Measurements from ENCODE around the gene RMND5A.
"Not testable (repeated sequence)": the region's sequence is repeated elsewhere in the genome, so short reads cannot be mapped to it uniquely, and the experiment has no call there.

Gene RMND5A

GRCh38 chr2:86700690-86701089, 19.4 kb upstream of the RMND5A start:
- no peaks in the 10 kb centered on the region for H3K27me3 Mint-ChIP-seq
- ATAC-seq, result no peak
- DNase-seq, result no peak
- peaks cover 2% of the 10 kb centered on the region for H3K9me3 Mint-ChIP-seq
- H3K4me1 Mint-ChIP-seq, result peaks cover 13% of the 10 kb centered on the region
- no peak overlapping the region for H3K27ac Mint-ChIP-seq
- peaks cover 2% of the 10 kb centered on the region for H3K36me3 Mint-ChIP-seq (ENCODE audit: low read depth)
- H3K4me3 Mint-ChIP-seq, result no peak overlapping the region

- ATAC-seq (no peak), DNase-seq (no peak)
- Mint-ChIP-seq H3K27me3 (no peaks in the 10 kb centered on the region), H3K27ac (no peak overlapping the region), H3K36me3 (ENCODE audit: low read depth) (no peaks in the 10 kb centered on the region), H3K9me3 (peaks cover 9% of the 10 kb centered on the region), H3K4me1 (peaks cover 4% of the 10 kb centered on the region), H3K4me3 (no peak overlapping the region)
Measured at GRCh38 chr2:86703704-86704361, 16.3 kb upstream of the RMND5A start.

GRCh38 chr2:86704459-86704971, 15.6 kb upstream of the RMND5A start:
- Mint-ChIP-seq H3K27me3 (no peaks in the 10 kb centered on the region), H3K27ac (no peak overlapping the region), H3K9me3 (peaks cover 9% of the 10 kb centered on the region), H3K36me3 (ENCODE audit: low read depth) (no peaks in the 10 kb centered on the region), H3K4me3 (no peak overlapping the region), H3K4me1 (peaks cover 4% of the 10 kb centered on the region)
- ATAC-seq (peak; percentile 46), DNase-seq (no peak)

- Mint-ChIP-seq H3K36me3 (ENCODE audit: low read depth) (peaks cover 3% of the 10 kb centered on the region), H3K4me3 (no peak overlapping the region), H3K9me3 (peaks cover 13% of the 10 kb centered on the region), H3K27me3 (no peaks in the 10 kb centered on the region), H3K4me1 (peaks cover 4% of the 10 kb centered on the region), H3K27ac (no peak overlapping the region)
- no peak for DNase-seq
- no peak for ATAC-seq
Measured at GRCh38 chr2:86706220-86706619, 13.9 kb upstream of the RMND5A start.

- ATAC-seq (no peak), DNase-seq (no peak)
- H3K9me3 Mint-ChIP-seq, result peaks cover 13% of the 10 kb centered on the region
- peaks cover 3% of the 10 kb centered on the region for H3K36me3 Mint-ChIP-seq (ENCODE audit: low read depth)
- H3K27ac Mint-ChIP-seq, result no peak overlapping the region
- H3K4me1 Mint-ChIP-seq, result peaks cover 4% of the 10 kb centered on the region
- no peak overlapping the region for H3K4me3 Mint-ChIP-seq
- H3K27me3 Mint-ChIP-seq, result no peaks in the 10 kb centered on the region
Measured at GRCh38 chr2:86706935-86707334, 13.2 kb upstream of the RMND5A start.

DNA sequence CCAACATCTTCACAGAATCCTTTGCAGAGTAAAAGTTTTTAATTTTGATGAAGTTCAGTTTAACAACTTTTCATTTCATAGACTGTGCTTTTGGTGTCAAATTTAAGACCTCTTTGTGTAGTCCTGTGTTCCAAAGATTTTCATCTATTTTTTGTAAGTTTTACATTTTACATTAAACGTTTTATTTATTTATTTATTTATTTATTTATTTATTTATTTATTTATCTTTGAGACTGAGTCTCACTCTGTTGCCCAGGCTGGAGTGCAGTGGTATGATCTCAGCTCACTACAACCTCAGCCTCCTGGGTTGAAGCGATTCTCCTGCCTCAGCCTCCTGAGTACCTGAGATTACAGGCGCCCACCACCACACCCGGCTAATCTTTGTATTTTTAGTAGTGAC, 12.0 kb upstream of the RMND5A start:
- H3K27ac Mint-ChIP-seq; H3K4me3 Mint-ChIP-seq; H3K27me3 Mint-ChIP-seq; H3K4me1 Mint-ChIP-seq; DNase-seq; H3K36me3 Mint-ChIP-seq (ENCODE audit: low read depth); ATAC-seq: not testable (repeated sequence)
- H3K9me3 Mint-ChIP-seq, result peaks cover 13% of the 10 kb centered on the region

DNA sequence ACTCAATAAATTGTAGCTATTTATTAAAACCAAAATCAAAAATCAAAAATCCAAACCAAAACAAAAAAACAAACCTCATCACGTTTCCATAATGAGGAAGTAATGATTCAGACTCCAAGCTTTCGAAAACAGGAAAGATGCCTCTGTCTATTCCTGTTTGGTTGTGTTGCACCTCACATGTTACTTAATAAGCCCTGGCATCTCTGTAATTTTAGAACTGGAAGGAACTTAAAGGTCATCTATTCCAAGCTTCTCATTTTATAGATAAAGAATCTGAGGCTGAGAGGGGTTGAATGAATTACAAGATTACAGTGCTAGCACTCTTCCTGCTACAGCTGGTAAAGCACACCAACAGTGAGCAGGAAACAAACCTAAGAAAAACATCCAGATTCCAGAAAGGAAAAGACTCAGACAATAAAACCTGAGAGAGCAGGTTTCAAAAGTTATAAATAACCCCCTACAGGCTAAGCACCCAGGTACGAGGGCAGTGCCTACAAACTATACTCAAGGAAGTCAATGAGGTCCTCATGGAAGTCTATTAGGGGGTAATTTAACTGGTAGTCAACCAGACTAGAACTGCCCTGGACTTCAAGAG, 5.4 kb upstream of the RMND5A start:
- not testable (repeated sequence) for H3K27me3 Mint-ChIP-seq; H3K4me3 Mint-ChIP-seq; H3K4me1 Mint-ChIP-seq; H3K27ac Mint-ChIP-seq; H3K36me3 Mint-ChIP-seq (ENCODE audit: low read depth); DNase-seq; H3K9me3 Mint-ChIP-seq; ATAC-seq

GRCh38 chr2:86719263-86719636, 841 bp upstream of the RMND5A start:
- H3K36me3 Mint-ChIP-seq (ENCODE audit: low read depth); DNase-seq; H3K9me3 Mint-ChIP-seq; H3K27ac Mint-ChIP-seq; ATAC-seq; H3K27me3 Mint-ChIP-seq; H3K4me1 Mint-ChIP-seq: not testable (repeated sequence)
- H3K4me3 Mint-ChIP-seq, result peak overlapping the region; percentile 58

GRCh38 chr2:86720540-86721320, 639 bp downstream of the RMND5A start:
- Mint-ChIP-seq H3K27ac (peak overlapping the region; percentile 72), H3K4me3 (peak overlapping the region; percentile 84)
- not testable (repeated sequence) for H3K4me1 Mint-ChIP-seq; H3K36me3 Mint-ChIP-seq (ENCODE audit: low read depth); H3K9me3 Mint-ChIP-seq; H3K27me3 Mint-ChIP-seq
- ATAC-seq (peak; percentile 25), DNase-seq (peak; percentile 60)

DNA sequence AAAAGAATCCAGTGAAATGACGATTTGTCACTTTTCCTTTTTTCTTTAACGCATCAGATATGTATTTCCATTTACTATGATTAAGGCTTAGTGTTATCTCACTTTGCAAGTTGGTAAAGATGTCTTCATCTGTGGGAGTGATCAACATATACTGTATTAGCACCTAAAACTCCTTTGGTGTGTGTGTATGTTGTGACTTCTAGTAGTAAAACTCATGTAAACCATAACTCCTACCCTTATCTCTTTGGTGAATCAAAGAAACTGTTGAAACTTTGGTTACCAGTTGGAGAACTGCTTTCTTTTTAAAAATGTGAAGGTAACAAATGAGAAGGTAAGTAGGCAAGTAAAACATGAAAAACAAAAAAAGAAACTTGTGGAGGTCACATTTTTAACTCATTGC, 5.6 kb downstream of the RMND5A start:
- not testable (repeated sequence) for H3K4me3 Mint-ChIP-seq; H3K9me3 Mint-ChIP-seq; H3K27me3 Mint-ChIP-seq; H3K36me3 Mint-ChIP-seq (ENCODE audit: low read depth); H3K27ac Mint-ChIP-seq; DNase-seq; ATAC-seq; H3K4me1 Mint-ChIP-seq

- not testable (repeated sequence) for H3K4me3 Mint-ChIP-seq; H3K27me3 Mint-ChIP-seq; H3K36me3 Mint-ChIP-seq (ENCODE audit: low read depth); H3K27ac Mint-ChIP-seq; ATAC-seq; H3K9me3 Mint-ChIP-seq; H3K4me1 Mint-ChIP-seq; DNase-seq
Measured at GRCh38 chr2:86732040-86732525, 12.0 kb downstream of the RMND5A start.

GRCh38 chr2:86732837-86733236, 12.7 kb downstream of the RMND5A start:
- H3K27ac Mint-ChIP-seq; H3K27me3 Mint-ChIP-seq; H3K9me3 Mint-ChIP-seq; H3K4me3 Mint-ChIP-seq; ATAC-seq; H3K4me1 Mint-ChIP-seq; H3K36me3 Mint-ChIP-seq (ENCODE audit: low read depth); DNase-seq: not testable (repeated sequence)

DNA sequence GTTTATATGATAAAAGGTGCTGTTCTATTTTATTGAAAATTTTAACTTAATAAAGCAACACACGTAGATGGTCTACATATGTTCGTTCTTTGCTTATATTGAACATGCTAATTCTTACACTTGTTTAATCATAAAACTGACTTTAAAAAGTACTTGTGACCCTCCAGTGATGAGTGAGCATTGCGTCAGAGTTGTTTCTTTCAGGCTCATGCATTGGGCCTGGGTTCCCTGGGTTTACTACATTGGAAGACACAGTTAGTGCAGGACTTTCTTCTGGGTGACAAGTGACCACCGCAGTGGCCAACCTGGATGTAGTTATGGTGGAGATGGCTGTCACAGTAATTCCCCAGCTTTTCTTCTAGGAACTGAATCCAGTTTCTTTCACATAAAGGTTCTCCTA, 13.4 kb downstream of the RMND5A start:
- not testable (repeated sequence) for H3K27ac Mint-ChIP-seq; H3K36me3 Mint-ChIP-seq (ENCODE audit: low read depth); H3K27me3 Mint-ChIP-seq; H3K4me3 Mint-ChIP-seq; DNase-seq; ATAC-seq; H3K4me1 Mint-ChIP-seq; H3K9me3 Mint-ChIP-seq

DNA sequence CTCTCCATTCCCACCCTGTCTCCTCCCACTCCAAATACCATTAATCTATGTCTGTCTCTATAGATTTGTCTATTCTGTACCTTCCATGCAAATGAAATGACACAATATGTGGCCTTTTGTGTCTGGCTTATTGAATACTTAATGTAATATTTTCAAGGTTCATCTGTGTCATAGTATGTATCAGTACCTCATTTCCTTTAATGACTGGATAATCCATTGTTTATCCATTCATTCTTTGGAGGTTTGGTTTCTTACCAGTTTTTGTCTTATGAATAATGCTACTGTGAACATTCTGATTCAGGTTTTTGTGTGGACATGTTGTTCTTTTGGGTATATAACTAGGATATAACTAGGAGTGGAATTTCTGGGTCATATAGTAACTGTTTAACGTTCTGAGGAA, 14.8 kb downstream of the RMND5A start:
- peak; percentile 7 for ATAC-seq
- not testable (repeated sequence) for H3K27ac Mint-ChIP-seq; H3K9me3 Mint-ChIP-seq; H3K4me3 Mint-ChIP-seq; DNase-seq; H3K4me1 Mint-ChIP-seq; H3K27me3 Mint-ChIP-seq; H3K36me3 Mint-ChIP-seq (ENCODE audit: low read depth)

DNA sequence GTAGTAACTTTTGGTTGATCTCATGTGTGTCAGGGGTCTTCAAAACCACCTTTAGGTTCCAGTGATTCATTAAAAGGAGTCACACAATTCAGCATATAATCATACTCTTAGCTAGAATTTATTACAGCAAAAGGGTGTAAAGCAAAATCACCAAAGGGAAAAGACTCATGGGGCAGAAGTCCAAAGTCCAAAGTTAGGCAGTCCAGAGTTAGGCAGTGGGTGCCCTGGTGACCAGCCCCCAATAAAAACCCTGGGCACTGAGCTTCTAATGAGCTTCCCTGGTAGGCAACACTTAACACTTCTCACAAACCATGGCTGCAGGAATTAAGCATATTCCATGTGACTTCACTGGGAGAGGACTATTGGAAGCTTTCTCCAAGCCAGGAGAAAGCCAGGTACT, 19.4 kb downstream of the RMND5A start:
- H3K4me1 Mint-ChIP-seq, H3K27ac Mint-ChIP-seq, H3K4me3 Mint-ChIP-seq, ATAC-seq, H3K27me3 Mint-ChIP-seq, DNase-seq, H3K9me3 Mint-ChIP-seq: not testable (repeated sequence)
- H3K36me3 Mint-ChIP-seq (ENCODE audit: low read depth), result peaks cover 10% of the 10 kb centered on the region
